HG03378 (cell line): ENCODE measurements around the gene OCSTAMP.

Experiments used
- ATAC-seq: cut with Tn5 transposase; IDR thresholded peaks from one replicate; pipeline ENCODE4 v1.9.1; 2021; ENCODE audit warnings: mild to moderate bottlenecking, moderate library complexity; ENCODE audit not compliant: unreplicated experiment

Gene OCSTAMP

DNA sequence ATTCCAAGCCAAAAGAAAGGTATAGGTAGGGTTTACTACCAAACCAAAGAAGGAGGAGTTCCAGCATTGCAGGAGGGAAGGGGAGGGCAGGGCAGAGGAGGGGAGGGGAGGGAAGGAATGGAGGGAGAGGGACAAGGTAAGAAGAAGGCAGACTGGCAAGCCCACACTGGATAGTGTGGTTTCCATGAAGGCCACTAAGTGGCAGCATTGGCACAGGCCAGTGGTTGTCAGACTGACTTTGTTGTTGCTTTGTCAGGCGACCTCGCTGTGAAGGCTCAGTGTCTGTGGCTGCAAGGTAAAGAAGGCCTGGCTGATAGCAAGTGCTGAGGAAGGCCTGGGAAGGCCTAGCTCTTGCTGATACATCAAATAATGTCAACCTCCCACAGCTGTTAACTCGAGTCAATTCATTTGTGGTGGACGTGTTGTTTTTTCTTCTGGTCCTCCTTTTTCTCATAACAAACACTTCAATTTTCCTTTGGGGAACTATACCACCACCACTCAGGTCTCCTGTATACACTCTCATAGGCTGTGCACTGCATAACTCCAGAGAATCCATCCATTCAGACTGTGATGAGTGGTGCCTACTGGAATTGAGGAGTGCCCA, 29.4 kb downstream of the OCSTAMP start:
- ATAC-seq: no peak

- no peak for ATAC-seq
Observed at GRCh38 chr20:46520540-46520939, 29.9 kb downstream of the OCSTAMP start.

GRCh38 chr20:46519471-46520068, 30.9 kb downstream of the OCSTAMP start:
- no peak for ATAC-seq

- ATAC-seq: no peak
Observed at GRCh38 chr20:46512943-46513844, 37.3 kb downstream of the OCSTAMP start, which contains the start of gene ZNF334. Gene ZNF334 (minus strand): TSS chr20:46513559. CDS start chr20:46512102, 1,457 bp downstream.

- ATAC-seq: no peak
Observed at GRCh38 chr20:46509523-46509922, 40.9 kb downstream of the OCSTAMP start.

DNA sequence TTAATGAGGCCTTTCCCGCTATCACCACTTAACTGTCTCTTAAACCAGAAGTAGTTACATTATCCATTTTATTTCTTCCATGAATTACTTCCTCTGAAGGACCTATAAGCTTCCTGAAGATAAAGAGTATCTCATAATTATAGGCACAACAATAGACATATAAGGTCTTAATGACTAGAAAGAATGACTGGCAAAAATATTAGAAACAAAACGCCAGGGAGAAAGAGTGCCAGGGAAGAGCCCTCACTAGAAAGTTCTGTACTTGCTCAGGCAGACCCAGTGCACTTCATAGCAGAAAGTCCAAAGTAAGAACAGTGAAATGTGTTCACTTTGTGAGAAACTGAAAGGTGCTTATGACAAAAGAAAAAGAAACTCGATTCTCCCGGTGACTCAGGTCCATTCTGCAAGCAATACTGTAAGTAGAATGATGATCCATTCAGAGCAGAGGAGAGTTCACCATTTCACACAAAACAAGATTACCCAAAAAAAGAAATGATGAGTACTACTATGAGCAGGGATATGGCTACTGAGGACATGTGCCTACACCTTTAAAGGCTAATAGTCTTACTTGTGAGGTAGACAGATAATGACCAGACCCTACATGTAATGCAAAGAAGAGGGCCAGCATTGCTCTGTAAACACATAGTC, 42.6 kb downstream of the OCSTAMP start:
- no peak for ATAC-seq

GRCh38 chr20:46505506-46505905, 44.9 kb downstream of the OCSTAMP start:
- no peak for ATAC-seq

- ATAC-seq: no peak
Observed at GRCh38 chr20:46501961-46502360, 48.5 kb downstream of the OCSTAMP start.

GRCh38 chr20:46501337-46501942, 49.0 kb downstream of the OCSTAMP start:
- no peak for ATAC-seq

GRCh38 chr20:46494077-46494476, 56.4 kb downstream of the OCSTAMP start:
- no peak for ATAC-seq

DNA sequence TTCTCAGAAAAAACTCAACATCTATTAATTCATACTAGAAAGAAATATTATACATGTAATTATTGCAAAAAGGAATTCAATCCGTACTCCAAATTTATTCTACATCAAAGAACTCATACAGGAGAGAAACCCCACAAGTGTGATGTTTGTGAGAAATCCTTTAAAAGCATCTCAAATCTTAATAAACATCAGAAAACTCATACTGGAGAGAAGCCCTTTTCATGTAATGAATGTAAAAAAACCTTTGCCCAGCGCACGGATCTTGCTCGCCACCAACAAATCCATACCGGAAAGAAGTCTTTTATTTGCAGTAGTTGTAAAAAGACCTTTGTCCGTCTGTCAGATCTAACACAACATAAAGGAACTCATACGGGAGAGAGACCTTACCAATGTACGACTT, 59.1 kb downstream of the OCSTAMP start:
- no peak for ATAC-seq
